Measurements from ENCODE around the gene SLC43A1.
"Not testable (repeated sequence)": the region's sequence is repeated elsewhere in the genome, so short reads cannot be mapped to it uniquely, and the experiment has no call there.

Gene SLC43A1

DNA sequence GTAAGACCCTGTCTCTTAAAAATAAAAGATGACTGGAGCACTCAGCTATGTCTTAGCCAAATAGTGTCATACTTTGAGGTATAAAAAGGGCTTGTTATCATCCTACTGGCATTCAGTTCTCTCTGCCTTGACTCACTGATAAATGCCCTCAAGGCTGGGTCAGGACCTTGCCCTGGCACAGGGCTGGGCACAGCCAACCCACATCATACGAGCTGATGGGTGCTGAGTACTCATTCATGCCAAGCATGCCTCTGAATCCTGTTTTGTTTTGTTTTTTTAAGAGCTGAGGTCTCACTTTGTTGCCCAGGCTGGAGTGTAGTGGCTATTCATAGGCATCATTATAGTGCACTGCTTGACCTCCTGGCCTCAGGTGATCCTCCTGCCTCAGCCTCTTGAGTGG, 23.8 kb upstream of the SLC43A1 start:
- Histone ChIP-seq H3K36me3 (replicated peaks in 1 of 2; ENCODE audit: control insufficient read depth in 2 of 2, insufficient read depth in 2 of 2, low read length in 2 of 2) (peaks cover 4 to 6% of the 10 kb centered on the region in 2 donors), H3K14ac (ENCODE audit: low read length) (no peak overlapping the region), H3K23ac (ENCODE audit: low read depth, low read length, poor library complexity) (no peak overlapping the region), H3K9ac (ENCODE audit: low read depth, low read length, poor library complexity) (no peak overlapping the region), H2AK5ac (ENCODE audit: low read depth, low read length) (no peak overlapping the region), H3K4ac (ENCODE audit: low read length) (no peak overlapping the region), H2BK12ac (ENCODE audit: low read length) (no peak overlapping the region), H3K4me2 (ENCODE audit: insufficient read depth, low read length, poor library complexity, severe bottlenecking) (no peak overlapping the region), H4K8ac (ENCODE audit: low read depth, low read length) (no peak overlapping the region), H3K27me3 (ENCODE audit: control insufficient read depth in 3 of 3, insufficient read depth in 3 of 3, low read depth in 1 of 3, low read length in 3 of 3) (no peaks in the 10 kb centered on the region), H3K18ac (ENCODE audit: low read length) (no peak overlapping the region), H3K4me1 (ENCODE audit: control insufficient read depth in 2 of 2, insufficient read depth in 1 of 2, low read depth in 1 of 2, low read length in 2 of 2) (peaks cover 10 to 18% of the 10 kb centered on the region in 2 donors), H3K79me1 (ENCODE audit: low read depth, low read length) (no peaks in the 10 kb centered on the region), H2AFZ (ENCODE audit: low read length) (no peak overlapping the region), H3K27ac (replicated peaks; ENCODE audit: low read length) (no peak overlapping the region), H2BK15ac (ENCODE audit: low read length) (no peak overlapping the region), H3K4me3 (ENCODE audit: low read length in 2 of 2) (no peak overlapping the region), H2BK120ac (ENCODE audit: low read depth, low read length) (no peak overlapping the region), H3K9me3 (replicated peaks in 1 of 2; ENCODE audit: control insufficient read depth in 2 of 2, insufficient read depth in 1 of 2, low read depth in 1 of 2, low read length in 2 of 2) (no peaks in the 10 kb centered on the region), H4K91ac (ENCODE audit: low read depth, low read length, poor library complexity) (no peak overlapping the region), H2BK5ac (ENCODE audit: low read length) (no peak overlapping the region)
- no CpG with 5 or more reads among the region's 1 CpG for WGBS, 2 donors (ENCODE audit: extremely low coverage in 2 of 2, insufficient read length in 2 of 2, insufficient replicate concordance in 1 of 2)
- no peak for DNase-seq (ENCODE audit: low spot score)

DNA sequence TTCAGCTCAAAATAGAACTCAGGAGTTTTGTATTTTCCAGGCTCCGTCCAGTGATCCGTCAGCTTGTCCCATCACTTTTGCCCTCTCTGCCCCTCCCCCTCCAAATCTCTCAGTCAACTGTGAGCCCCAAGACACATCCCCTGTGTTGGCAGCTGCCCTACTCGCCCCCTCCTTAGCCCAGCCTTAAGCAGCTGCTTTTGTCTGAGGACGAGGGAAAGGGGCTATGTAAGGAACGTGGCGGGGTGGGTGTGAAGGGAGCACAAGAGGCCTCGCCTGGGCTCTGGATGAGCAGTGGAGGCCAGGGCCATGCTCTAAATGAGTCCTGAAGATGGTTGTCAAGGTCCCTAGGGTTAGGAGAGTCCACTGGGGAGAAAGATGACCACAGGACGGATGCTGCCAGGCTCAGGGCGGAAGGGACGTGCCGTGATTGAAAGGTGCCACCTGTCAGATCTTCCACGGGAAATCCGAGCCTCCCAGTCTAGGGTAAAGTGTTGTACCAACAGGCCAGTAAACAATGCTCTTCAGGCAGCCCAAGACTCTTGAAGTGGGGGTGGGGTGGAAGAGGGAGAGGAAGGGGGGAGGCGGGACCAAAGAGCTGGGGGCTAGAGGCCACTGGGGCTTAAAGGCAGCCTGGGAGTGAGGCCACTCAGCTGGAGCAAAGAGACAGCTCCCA, 21.6 kb upstream of the SLC43A1 start, which contains the start of gene SMTNL1:
Gene SMTNL1 (plus strand): TSS at position 649 of the 673 bp plus-strand sequence. CDS start 5,048 bp downstream, outside the sequence.
- H3K4ac ChIP-seq (ENCODE audit: low read length) = no peak within 1 kb of the TSS
- peak within 1 kb of the TSS; percentile 72 for H3K18ac ChIP-seq (ENCODE audit: low read length)
- no peak within 1 kb of the TSS for H4K8ac ChIP-seq (ENCODE audit: low read depth, low read length)
- no peak within 1 kb of the TSS for H3K4me2 ChIP-seq (ENCODE audit: insufficient read depth, low read length, poor library complexity, severe bottlenecking)
- peak within 1 kb of the TSS in 1 of 2 donors; percentile 2 for H3K4me3 ChIP-seq (ENCODE audit: low read length in 2 of 2)
- H3K36me3 ChIP-seq (replicated peaks in 1 of 2; ENCODE audit: control insufficient read depth in 2 of 2, insufficient read depth in 2 of 2, low read length in 2 of 2) = peaks cover 0 to 3% of the 10 kb centered on the region in 2 donors
- H3K9ac ChIP-seq (ENCODE audit: low read depth, low read length, poor library complexity) = no peak within 1 kb of the TSS
- H3K27ac ChIP-seq (replicated peaks; ENCODE audit: low read length) = peak within 1 kb of the TSS; percentile 70
- no peak within 1 kb of the TSS for H3K23ac ChIP-seq (ENCODE audit: low read depth, low read length, poor library complexity)
- no CpG with 5 or more reads among the region's 14 CpGs for WGBS, 2 donors (ENCODE audit: extremely low coverage in 2 of 2, insufficient read length in 2 of 2, insufficient replicate concordance in 1 of 2)
- H2BK15ac ChIP-seq (ENCODE audit: low read length) = peak within 1 kb of the TSS; percentile 35
- no peak within 1 kb of the TSS for H2BK120ac ChIP-seq (ENCODE audit: low read depth, low read length)
- H2BK5ac ChIP-seq (ENCODE audit: low read length) = no peak within 1 kb of the TSS
- H2AK5ac ChIP-seq (ENCODE audit: low read depth, low read length) = no peak within 1 kb of the TSS
- peaks cover 10 to 11% of the 10 kb centered on the region in 2 donors for H3K4me1 ChIP-seq (ENCODE audit: control insufficient read depth in 2 of 2, insufficient read depth in 1 of 2, low read depth in 1 of 2, low read length in 2 of 2)
- peak within 1 kb of the TSS; percentile 2 for H2AFZ ChIP-seq (ENCODE audit: low read length)
- H3K14ac ChIP-seq (ENCODE audit: low read length) = no peak within 1 kb of the TSS
- no peaks in the 10 kb centered on the region for H3K27me3 ChIP-seq (ENCODE audit: control insufficient read depth in 3 of 3, insufficient read depth in 3 of 3, low read depth in 1 of 3, low read length in 3 of 3)
- H3K79me1 ChIP-seq (ENCODE audit: low read depth, low read length) = no peaks in the 10 kb centered on the region
- H4K91ac ChIP-seq (ENCODE audit: low read depth, low read length, poor library complexity) = no peak within 1 kb of the TSS
- H3K9me3 ChIP-seq (replicated peaks in 1 of 2; ENCODE audit: control insufficient read depth in 2 of 2, insufficient read depth in 1 of 2, low read depth in 1 of 2, low read length in 2 of 2) = no peaks in the 10 kb centered on the region
- no peak within 1 kb of the TSS for H2BK12ac ChIP-seq (ENCODE audit: low read length)
- DNase-seq (ENCODE audit: low spot score) = no peak

DNA sequence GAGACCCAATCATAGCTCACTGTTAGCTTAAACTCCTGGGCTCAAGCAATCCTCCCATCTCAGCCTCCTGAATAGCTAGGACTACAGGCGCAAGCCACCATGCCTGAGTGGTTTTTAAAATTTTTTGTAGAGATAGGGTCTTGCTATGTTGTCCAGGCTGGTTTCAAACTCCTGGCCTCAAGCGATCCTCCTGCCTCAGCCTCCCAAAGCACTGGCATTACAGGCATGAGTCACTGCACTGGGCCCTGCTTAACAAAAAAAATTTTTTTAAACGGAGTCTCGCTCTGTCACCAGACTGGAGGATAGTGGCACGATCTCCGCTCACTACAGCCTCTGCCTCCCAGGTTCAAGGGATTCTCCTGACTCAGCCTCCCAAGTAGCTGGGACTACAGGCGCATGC, 18.9 kb upstream of the SLC43A1 start:
- not testable (repeated sequence) for H3K23ac ChIP-seq (ENCODE audit: low read depth, low read length, poor library complexity); H3K4me3 ChIP-seq (ENCODE audit: low read length in 2 of 2); H2AFZ ChIP-seq (ENCODE audit: low read length); H3K14ac ChIP-seq (ENCODE audit: low read length); H3K79me1 ChIP-seq (ENCODE audit: low read depth, low read length); H3K4ac ChIP-seq (ENCODE audit: low read length); H3K18ac ChIP-seq (ENCODE audit: low read length); H4K8ac ChIP-seq (ENCODE audit: low read depth, low read length); H2BK5ac ChIP-seq (ENCODE audit: low read length); H3K27ac ChIP-seq (replicated peaks; ENCODE audit: low read length); H3K36me3 ChIP-seq (replicated peaks in 1 of 2; ENCODE audit: control insufficient read depth in 2 of 2, insufficient read depth in 2 of 2, low read length in 2 of 2); H2AK5ac ChIP-seq (ENCODE audit: low read depth, low read length); H4K91ac ChIP-seq (ENCODE audit: low read depth, low read length, poor library complexity); H3K9ac ChIP-seq (ENCODE audit: low read depth, low read length, poor library complexity); DNase-seq (ENCODE audit: low spot score); H3K4me2 ChIP-seq (ENCODE audit: insufficient read depth, low read length, poor library complexity, severe bottlenecking); H3K27me3 ChIP-seq (ENCODE audit: control insufficient read depth in 3 of 3, insufficient read depth in 3 of 3, low read depth in 1 of 3, low read length in 3 of 3); H3K9me3 ChIP-seq (replicated peaks in 1 of 2; ENCODE audit: control insufficient read depth in 2 of 2, insufficient read depth in 1 of 2, low read depth in 1 of 2, low read length in 2 of 2); H2BK120ac ChIP-seq (ENCODE audit: low read depth, low read length); H2BK15ac ChIP-seq (ENCODE audit: low read length); H2BK12ac ChIP-seq (ENCODE audit: low read length)
- peaks cover 12 to 18% of the 10 kb centered on the region in 2 donors for H3K4me1 ChIP-seq (ENCODE audit: control insufficient read depth in 2 of 2, insufficient read depth in 1 of 2, low read depth in 1 of 2, low read length in 2 of 2)
- WGBS, 2 donors (ENCODE audit: extremely low coverage in 2 of 2, insufficient read length in 2 of 2, insufficient replicate concordance in 1 of 2) = no CpG with 5 or more reads among the region's 7 CpGs

DNA sequence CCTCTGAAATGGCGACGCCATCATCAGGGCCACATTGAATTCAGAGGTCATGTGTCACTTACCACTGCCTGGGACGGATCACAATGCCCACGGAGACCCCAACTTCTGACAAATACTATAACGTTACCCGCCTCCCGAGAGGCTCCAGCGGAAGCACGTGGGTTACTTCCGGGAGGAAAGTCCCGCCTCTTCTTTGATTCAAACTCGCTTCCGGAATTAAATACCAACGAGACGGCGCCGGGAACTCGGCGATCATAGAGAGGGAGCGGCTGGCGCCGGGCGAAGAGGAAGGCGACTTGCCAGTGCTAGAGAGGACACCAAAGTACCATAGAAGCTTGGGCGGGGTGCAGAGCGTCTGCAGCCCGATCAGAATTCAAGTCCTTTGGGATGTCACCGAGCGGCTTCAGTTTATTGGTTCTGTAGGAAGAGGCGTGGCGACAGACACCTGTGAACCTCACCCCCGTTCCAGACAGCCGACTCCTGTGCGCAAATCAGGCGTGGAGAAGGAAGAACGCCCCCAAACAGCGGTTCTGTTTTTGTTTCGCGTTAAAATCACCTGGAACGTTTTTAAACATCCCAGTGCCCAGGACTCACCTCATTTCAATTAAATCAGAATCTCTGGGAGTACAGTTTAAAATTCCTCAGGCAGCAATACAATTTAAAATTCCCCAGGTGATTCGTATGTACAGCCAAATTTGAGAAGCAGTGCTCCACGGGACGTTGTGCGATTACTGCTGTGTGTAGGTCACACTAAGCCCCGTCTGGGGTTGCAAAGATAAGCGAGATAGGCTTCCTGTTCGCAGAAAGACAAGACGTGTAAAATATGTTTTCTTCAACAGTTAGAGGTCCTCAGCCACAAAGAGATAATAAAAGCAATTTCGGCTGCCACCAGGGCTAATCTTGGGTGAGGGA, 15.3 kb upstream of the SLC43A1 start, which contains the start of gene TIMM10:
Gene TIMM10 (minus strand): TSS at position 159 of the 912 bp plus-strand sequence. CDS start 565 bp downstream, outside the sequence.
- H3K4me1 ChIP-seq (ENCODE audit: control insufficient read depth in 2 of 2, insufficient read depth in 1 of 2, low read depth in 1 of 2, low read length in 2 of 2) = peaks cover 3 to 7% of the 10 kb centered on the region in 2 donors
- no peak within 1 kb of the TSS for H2BK120ac ChIP-seq (ENCODE audit: low read depth, low read length)
- WGBS, 2 donors (ENCODE audit: extremely low coverage in 2 of 2, insufficient read length in 2 of 2, insufficient replicate concordance in 1 of 2) = no CpG with 5 or more reads among the region's 49 CpGs
- H3K4me3 ChIP-seq (ENCODE audit: low read length in 2 of 2) = peak within 1 kb of the TSS; percentile 85 to 98
- no peak within 1 kb of the TSS for H2BK15ac ChIP-seq (ENCODE audit: low read length)
- no peak within 1 kb of the TSS for H3K18ac ChIP-seq (ENCODE audit: low read length)
- H4K91ac ChIP-seq (ENCODE audit: low read depth, low read length, poor library complexity) = no peak within 1 kb of the TSS
- no peak within 1 kb of the TSS for H2BK12ac ChIP-seq (ENCODE audit: low read length)
- peak; percentile 95 for DNase-seq (ENCODE audit: low spot score)
- H3K4me2 ChIP-seq (ENCODE audit: insufficient read depth, low read length, poor library complexity, severe bottlenecking) = peak within 1 kb of the TSS; percentile 69
- H4K8ac ChIP-seq (ENCODE audit: low read depth, low read length) = no peak within 1 kb of the TSS
- peak within 1 kb of the TSS; percentile 81 for H3K9ac ChIP-seq (ENCODE audit: low read depth, low read length, poor library complexity)
- H3K14ac ChIP-seq (ENCODE audit: low read length) = no peak within 1 kb of the TSS
- no peak within 1 kb of the TSS for H3K4ac ChIP-seq (ENCODE audit: low read length)
- no peak within 1 kb of the TSS for H2AK5ac ChIP-seq (ENCODE audit: low read depth, low read length)
- no peaks in the 10 kb centered on the region for H3K9me3 ChIP-seq (replicated peaks in 1 of 2; ENCODE audit: control insufficient read depth in 2 of 2, insufficient read depth in 1 of 2, low read depth in 1 of 2, low read length in 2 of 2)
- peak within 1 kb of the TSS; percentile 89 for H2AFZ ChIP-seq (ENCODE audit: low read length)
- H2BK5ac ChIP-seq (ENCODE audit: low read length) = no peak within 1 kb of the TSS
- peaks cover 8% of the 10 kb centered on the region for H3K79me1 ChIP-seq (ENCODE audit: low read depth, low read length)
- no peak within 1 kb of the TSS for H3K27ac ChIP-seq (replicated peaks; ENCODE audit: low read length)
- no peaks in the 10 kb centered on the region for H3K27me3 ChIP-seq (ENCODE audit: control insufficient read depth in 3 of 3, insufficient read depth in 3 of 3, low read depth in 1 of 3, low read length in 3 of 3)
- peaks cover 8 to 27% of the 10 kb centered on the region in 2 donors for H3K36me3 ChIP-seq (replicated peaks in 1 of 2; ENCODE audit: control insufficient read depth in 2 of 2, insufficient read depth in 2 of 2, low read length in 2 of 2)
- H3K23ac ChIP-seq (ENCODE audit: low read depth, low read length, poor library complexity) = no peak within 1 kb of the TSS
